Osteoblast (primary cell): ENCODE measurements around the gene TAGAP. TPM values are rescaled to one million over a fixed set of nuclear protein-coding genes. Genes with fewer than 3 reads are reported as not detected.

ENCODE experiments used
- DNase-seq: peaks from one replicate; pipeline ENCODE4 v3.0.0; 2011; ENCODE audit warnings: low spot score, mixed read lengths; ENCODE audit not compliant: insufficient read length; ENCODE audit errors: missing footprints
- H2AFZ ChIP-seq: 2 replicates; pipeline ENCODE4 v1.6.0; 2011; ENCODE audit warnings: mild to moderate bottlenecking, low read length
- H3K27ac ChIP-seq: 2 replicates; pipeline ENCODE4 v1.5.1; 2011; ENCODE audit warnings: mild to moderate bottlenecking, low read depth, low read length, moderate library complexity
- H3K27me3 ChIP-seq: 2 replicates; pipeline ENCODE4 v1.6.0; 2012; ENCODE audit warnings: mild to moderate bottlenecking, control low read depth, inconsistent platforms, low read length, moderate library complexity; ENCODE audit not compliant: insufficient read depth
- H3K36me3 ChIP-seq: 2 replicates; pipeline ENCODE4 v1.5.1; 2011; ENCODE audit warnings: mild to moderate bottlenecking, low read length, control low read depth, moderate library complexity; ENCODE audit not compliant: insufficient read depth
- H3K4me1 ChIP-seq: 2 replicates; pipeline ENCODE4 v1.5.1; 2011; ENCODE audit warnings: mild to moderate bottlenecking, low read length, control low read depth, moderate library complexity; ENCODE audit not compliant: insufficient read depth
- H3K4me2 ChIP-seq: 2 replicates; pipeline ENCODE4 v1.6.0; 2011; ENCODE audit warnings: mild to moderate bottlenecking, low read length; ENCODE audit not compliant: insufficient read depth
- H3K4me3 ChIP-seq: fragments of 200-600 bp; sonication (generic); 3 replicates; pipeline ENCODE4 v1.5.1; 2012; ENCODE audit warnings: mild to moderate bottlenecking, low read length, inconsistent platforms; ENCODE audit not compliant: insufficient read depth
- H3K79me2 ChIP-seq: 2 replicates; pipeline ENCODE4 v1.6.0; 2012; ENCODE audit warnings: mild to moderate bottlenecking, low read length, control low read depth, inconsistent platforms; ENCODE audit not compliant: insufficient read depth
- H3K9me3 ChIP-seq: 2 replicates; pipeline ENCODE4 v1.5.1; 2011; ENCODE audit warnings: low read depth, low read length, control low read depth
- H4K20me1 ChIP-seq: 2 replicates; pipeline ENCODE4 v1.6.0; 2012; ENCODE audit warnings: mild to moderate bottlenecking, low read length, control low read depth; ENCODE audit not compliant: insufficient read depth
- total RNA-seq: library from RNA; depleted of rRNA; stranded (reverse); fragments of >200 nt; gene quantifications from 2 replicates; pipeline ENCODE4 v1.2.3, GENCODE V29; 2012
- TF ChIP-seq, protein P1 (sequence below): IDR thresholded peaks from 2 replicates; pipeline ENCODE4 v1.5.1; 2011; ENCODE audit warnings: mild to moderate bottlenecking, low read depth, low read length, moderate library complexity; ENCODE audit errors: extremely low read depth

TAGAP gene
- total RNA-seq, 1 donor, result not detected

- H3K4me2 ChIP-seq, result no peak overlapping the region
- no peak for DNase-seq
- no peaks in the 10 kb centered on the region for H4K20me1 ChIP-seq
- no peaks in the 10 kb centered on the region for H3K4me1 ChIP-seq
- no peak overlapping the region for H3K4me3 ChIP-seq
- peaks cover 51% of the 10 kb centered on the region for H3K27me3 ChIP-seq
- no peaks in the 10 kb centered on the region for H3K36me3 ChIP-seq
- no peaks in the 10 kb centered on the region for H3K79me2 ChIP-seq
- TF ChIP-seq, protein P1, sequence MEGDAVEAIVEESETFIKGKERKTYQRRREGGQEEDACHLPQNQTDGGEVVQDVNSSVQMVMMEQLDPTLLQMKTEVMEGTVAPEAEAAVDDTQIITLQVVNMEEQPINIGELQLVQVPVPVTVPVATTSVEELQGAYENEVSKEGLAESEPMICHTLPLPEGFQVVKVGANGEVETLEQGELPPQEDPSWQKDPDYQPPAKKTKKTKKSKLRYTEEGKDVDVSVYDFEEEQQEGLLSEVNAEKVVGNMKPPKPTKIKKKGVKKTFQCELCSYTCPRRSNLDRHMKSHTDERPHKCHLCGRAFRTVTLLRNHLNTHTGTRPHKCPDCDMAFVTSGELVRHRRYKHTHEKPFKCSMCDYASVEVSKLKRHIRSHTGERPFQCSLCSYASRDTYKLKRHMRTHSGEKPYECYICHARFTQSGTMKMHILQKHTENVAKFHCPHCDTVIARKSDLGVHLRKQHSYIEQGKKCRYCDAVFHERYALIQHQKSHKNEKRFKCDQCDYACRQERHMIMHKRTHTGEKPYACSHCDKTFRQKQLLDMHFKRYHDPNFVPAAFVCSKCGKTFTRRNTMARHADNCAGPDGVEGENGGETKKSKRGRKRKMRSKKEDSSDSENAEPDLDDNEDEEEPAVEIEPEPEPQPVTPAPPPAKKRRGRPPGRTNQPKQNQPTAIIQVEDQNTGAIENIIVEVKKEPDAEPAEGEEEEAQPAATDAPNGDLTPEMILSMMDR, result no peak
- no peaks in the 10 kb centered on the region for H3K9me3 ChIP-seq
- H2AFZ ChIP-seq, result no peak overlapping the region
- H3K27ac ChIP-seq, result no peak overlapping the region
Observed at GRCh38 chr6:159056899-159057298, 12.1 kb upstream of the TAGAP start.

- H3K4me2 ChIP-seq, result no peak overlapping the region
- no peak overlapping the region for H3K27ac ChIP-seq
- no peak for DNase-seq
- H3K4me1 ChIP-seq, result no peaks in the 10 kb centered on the region
- no peaks in the 10 kb centered on the region for H3K36me3 ChIP-seq
- H2AFZ ChIP-seq, result no peak overlapping the region
- H3K9me3 ChIP-seq, result no peaks in the 10 kb centered on the region
- TF ChIP-seq, protein P1, result no peak
- no peak overlapping the region for H3K4me3 ChIP-seq
- H4K20me1 ChIP-seq, result no peaks in the 10 kb centered on the region
- H3K79me2 ChIP-seq, result no peaks in the 10 kb centered on the region
- peaks cover 51% of the 10 kb centered on the region for H3K27me3 ChIP-seq
Observed at GRCh38 chr6:159056432-159056831, 11.6 kb upstream of the TAGAP start.

GRCh38 chr6:159056003-159056402, 11.2 kb upstream of the TAGAP start:
- TF ChIP-seq, protein P1, result no peak
- Histone ChIP-seq H3K79me2 (no peaks in the 10 kb centered on the region), H3K9me3 (no peaks in the 10 kb centered on the region), H3K4me3 (no peak overlapping the region), H3K36me3 (no peaks in the 10 kb centered on the region), H3K27me3 (peaks cover 51% of the 10 kb centered on the region), H3K27ac (no peak overlapping the region), H3K4me1 (no peaks in the 10 kb centered on the region), H4K20me1 (no peaks in the 10 kb centered on the region), H2AFZ (no peak overlapping the region), H3K4me2 (no peak overlapping the region)
- DNase-seq, result no peak

- H3K9me3 ChIP-seq, result no peaks in the 10 kb centered on the region
- H2AFZ ChIP-seq, result no peak overlapping the region
- H3K4me2 ChIP-seq, result no peak overlapping the region
- no peak overlapping the region for H3K27ac ChIP-seq
- TF ChIP-seq, protein P1, result no peak
- no peak for DNase-seq
- H4K20me1 ChIP-seq, result no peaks in the 10 kb centered on the region
- H3K27me3 ChIP-seq, result peaks cover 49% of the 10 kb centered on the region
- no peaks in the 10 kb centered on the region for H3K79me2 ChIP-seq
- H3K36me3 ChIP-seq, result no peaks in the 10 kb centered on the region
- no peaks in the 10 kb centered on the region for H3K4me1 ChIP-seq
- no peak overlapping the region for H3K4me3 ChIP-seq
Observed at GRCh38 chr6:159053781-159054398, 9.1 kb upstream of the TAGAP start.
